Neural cell (in vitro differentiated cells): ENCODE data around the gene TFPI2.

Experiments used
- CTCF ChIP-seq: fragments of 450-650 bp; IDR thresholded peaks from 2 replicates; pipeline ENCODE4 v1.5.1; 2014; ENCODE audit warnings: antibody characterized with exemption, mild to moderate bottlenecking, moderate library complexity; ENCODE audit not compliant: poor library complexity, severe bottlenecking
- POLR2AphosphoS5 ChIP-seq: IDR thresholded peaks from 2 replicates; pipeline ENCODE4 v1.6.1; 2012

DNA sequence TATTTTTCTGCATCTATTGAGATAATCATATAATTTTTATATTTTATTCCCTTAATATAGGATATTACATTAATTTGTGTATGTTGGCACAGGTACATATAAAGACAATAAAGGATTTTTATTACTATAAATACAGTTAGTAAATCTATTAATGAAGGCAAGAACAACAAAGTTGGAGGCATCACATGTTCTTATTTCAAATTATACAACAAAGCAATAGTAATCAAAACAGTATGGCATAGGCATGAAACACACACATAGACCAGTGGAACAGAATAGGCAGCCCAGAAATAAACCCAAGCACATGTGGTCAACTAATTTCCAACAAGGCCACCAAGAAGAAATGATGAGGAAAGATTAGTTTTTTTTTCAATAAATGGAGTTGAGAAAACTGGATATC, 11.2 kb downstream of the TFPI2 start:
- TF ChIP-seq CTCF (no peak), POLR2AphosphoS5 (no peak)
